AG08396 (cell line): Measurements from ENCODE around the gene TRIM7.

Experiments used
- DNase-seq: peaks from one replicate; pipeline ENCODE4 v3.0.0; 2012; ENCODE audit warnings: low spot score, mixed read lengths

TRIM7 gene

GRCh38 chr5:181171782-181172181 lies 33.2 kb downstream of the TRIM7 start:
- DNase-seq, result no peak

GRCh38 chr5:181170996-181171395 lies 34.0 kb downstream of the TRIM7 start:
- DNase-seq, result no peak

- no peak for DNase-seq
Observed at GRCh38 chr5:181170237-181170825, 34.7 kb downstream of the TRIM7 start.

DNA sequence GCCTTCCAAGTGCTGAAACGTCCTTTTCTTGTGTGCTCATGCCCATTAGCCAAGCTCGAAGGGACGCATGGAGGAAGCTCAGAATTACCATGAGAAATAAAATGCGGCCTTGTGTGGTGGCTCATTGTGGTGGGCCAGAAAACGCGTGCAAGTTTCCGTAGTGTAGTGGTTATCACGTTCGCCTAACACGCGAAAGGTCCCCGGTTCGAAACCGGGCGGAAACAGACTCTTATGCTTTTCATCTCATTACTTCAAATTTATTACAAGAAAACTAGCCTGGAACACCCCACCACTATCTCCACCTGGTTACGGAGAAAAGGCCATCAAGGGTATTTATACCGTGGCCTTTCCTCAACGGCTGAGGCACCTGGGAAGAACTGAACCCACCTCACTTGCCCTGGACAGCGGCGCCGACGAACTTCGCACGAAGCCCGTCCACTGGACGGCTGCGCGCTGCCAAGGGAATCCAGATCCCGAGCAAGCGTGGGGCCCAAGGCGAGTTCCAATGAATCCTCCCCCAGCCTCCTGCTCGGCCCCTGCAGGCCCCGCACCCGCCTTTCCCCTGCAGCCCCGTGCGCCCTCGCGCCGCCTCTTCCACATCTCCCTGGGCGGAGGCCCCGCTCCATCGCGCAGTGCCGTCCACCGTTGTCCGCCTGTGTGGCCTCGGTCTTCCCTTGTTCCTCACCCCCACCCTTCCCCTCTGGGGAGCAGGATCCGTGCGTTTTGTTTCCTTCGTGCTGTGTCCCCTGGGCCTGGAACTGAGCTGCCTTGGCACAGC lies 35.3 kb downstream of the TRIM7 start:
- DNase-seq, result peak; percentile 47

- no peak for DNase-seq
Observed at GRCh38 chr5:181168595-181169118, 36.3 kb downstream of the TRIM7 start.

GRCh38 chr5:181167814-181168488 lies 37.0 kb downstream of the TRIM7 start:
- DNase-seq, result no peak

DNA sequence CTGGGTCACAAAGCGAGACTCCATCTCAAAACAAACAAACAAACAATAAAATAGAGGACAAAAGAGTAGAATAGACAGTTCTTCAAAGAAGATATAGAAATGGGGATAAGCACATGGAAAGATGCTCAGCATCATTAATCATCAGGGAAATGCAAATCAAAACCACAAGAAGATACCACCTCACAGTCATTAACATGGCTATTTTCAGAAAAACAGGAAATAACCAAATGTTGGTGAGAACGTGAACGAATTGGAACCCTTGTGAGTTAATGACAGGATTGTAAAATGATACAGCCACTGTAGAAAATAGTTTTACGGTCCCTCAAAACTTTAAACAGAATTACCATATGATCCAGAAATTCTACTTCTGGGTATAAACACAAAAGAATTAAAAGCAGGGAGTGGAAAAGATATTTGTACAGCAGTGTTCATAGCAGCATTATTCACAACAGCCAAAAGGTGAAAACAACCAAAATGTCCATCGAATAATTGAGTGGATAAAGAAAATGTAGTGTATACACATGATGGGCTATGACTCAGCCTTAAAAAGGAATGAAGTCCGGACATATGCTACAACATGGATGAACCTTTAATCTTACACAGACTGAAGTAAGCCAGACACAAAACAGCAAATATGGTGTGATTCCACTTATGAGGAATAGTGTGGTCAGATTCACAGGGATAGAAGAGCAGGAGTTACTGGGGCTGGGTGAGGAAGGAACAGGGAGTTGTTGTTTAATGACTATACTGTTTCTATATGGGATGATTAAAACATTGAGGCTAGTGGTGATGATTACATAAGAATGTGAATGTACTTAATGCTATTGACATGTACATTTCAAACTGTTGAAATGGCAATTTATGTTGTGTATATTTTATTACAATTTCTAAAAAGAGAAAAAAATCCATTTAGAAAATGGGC lies 37.9 kb downstream of the TRIM7 start:
- no peak for DNase-seq

- DNase-seq, result no peak
Observed at GRCh38 chr5:181164076-181164952, 40.7 kb downstream of the TRIM7 start.

DNA sequence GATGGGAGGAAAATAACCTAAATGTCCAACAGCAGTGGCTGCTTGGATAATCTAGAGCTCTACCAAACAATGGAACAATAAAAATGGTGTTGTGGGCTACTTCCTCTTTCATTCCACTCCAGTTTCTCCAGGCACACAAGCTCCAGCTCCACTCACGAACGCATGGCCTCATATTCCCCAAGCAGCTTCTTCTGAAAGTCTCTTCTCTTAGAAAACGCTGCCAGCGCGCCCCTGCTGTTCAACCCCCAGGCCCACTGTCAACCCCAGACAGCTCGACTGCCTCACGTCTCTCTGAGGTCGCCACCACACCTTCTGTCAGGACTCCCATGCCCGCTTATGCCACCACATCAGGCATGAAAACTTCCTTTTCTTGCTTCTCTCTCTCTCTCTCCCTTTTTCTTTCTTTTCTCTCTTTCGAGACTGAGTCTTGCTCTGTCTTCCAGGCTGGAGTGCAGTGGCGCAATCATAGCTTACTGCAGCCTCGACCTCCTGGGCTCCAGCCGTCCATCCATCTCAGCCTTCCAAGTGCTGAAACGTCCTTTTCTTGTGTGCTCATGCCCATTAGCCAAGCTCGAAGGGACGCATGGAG lies 41.4 kb downstream of the TRIM7 start:
- DNase-seq, result no peak

DNA sequence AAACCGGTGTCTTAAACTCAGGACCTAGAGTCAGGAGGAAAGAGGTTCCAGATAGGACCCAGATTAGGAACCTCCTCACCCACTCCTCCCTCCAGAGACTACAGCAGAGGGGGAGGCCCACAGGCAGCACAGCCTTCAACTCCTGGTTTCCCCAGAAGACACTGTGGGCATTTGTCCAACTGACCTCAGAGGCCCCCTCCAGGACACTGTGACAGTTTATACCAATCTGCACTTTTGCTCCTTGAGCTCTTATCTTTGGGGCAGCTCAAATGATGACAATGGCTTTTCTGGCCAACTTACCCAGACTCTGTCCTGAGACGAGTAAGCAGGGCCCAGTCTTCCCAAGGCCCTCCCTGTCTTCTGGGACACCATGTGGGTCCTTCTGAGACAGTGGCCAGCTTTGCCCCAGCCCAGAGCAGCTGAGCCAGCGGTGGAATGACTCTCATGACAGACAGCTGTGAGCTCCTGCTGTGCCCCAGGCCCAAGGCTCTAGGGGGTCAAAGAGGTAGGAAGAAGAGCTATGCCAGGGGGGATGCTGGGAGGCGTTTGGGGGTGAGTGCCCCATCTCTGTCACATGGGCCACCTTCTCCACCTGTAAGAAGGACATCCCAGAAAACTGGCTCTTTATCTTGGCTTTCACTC lies 43.3 kb downstream of the TRIM7 start:
- no peak for DNase-seq

DNA sequence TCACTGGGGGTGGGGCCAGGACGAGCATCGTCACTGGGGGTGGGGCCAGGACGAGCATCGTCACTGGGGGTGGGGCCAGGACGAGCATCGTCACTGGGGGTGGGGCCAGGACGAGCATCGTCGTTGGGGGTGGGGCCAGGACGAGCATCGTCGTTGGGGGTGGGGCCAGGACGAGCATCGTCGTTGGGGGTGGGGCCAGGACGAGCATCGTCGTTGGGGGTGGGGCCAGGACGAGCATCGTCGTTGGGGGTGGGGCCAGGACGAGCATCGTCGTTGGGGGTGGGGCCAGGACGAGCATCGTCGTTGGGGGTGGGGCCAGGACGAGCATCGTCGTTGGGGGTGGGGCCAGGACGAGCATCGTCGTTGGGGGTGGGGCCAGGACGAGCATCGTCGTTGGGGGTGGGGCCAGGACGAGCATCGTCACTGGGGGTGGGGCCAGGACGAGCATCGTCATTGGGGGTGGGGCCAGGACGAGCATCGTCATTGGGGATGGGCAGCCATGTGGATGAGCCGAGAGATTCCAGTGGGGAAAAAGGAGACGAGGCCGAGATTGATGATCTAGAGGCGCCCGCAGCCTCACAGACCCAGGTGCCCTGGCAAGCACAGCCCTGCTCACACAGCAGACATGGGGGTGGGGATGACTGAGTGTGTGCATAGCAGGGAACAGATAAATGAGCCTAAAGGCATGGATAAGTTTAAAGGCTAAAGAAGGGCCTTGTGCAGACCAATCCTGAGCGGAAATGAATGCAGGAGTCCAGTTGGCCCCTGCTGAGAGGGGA lies 44.1 kb downstream of the TRIM7 start:
- peak; percentile 72 for DNase-seq

- peak; percentile 55 for DNase-seq
Observed at GRCh38 chr5:181160152-181160754, 44.7 kb downstream of the TRIM7 start.

- DNase-seq, result peak; percentile 87
Observed at GRCh38 chr5:181159286-181160151, 45.5 kb downstream of the TRIM7 start.

DNA sequence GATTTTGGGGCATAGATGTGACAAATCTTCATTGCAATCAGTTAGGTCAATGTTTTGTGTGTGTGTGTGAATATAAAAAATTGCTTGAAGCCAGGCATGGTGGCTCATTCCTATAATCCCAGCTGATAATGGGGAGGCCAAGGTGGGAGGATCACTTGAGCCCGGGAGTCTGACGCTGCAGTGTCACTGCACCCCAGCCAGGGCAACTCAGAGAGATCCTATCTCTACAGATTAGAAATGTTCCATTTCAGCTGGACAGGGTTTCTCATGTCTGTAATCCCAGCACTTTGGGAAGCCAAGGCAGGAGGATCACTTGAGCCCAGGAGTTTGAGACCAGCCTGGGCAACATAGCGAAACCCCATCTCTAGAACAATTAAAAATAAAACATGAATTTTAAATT lies 46.1 kb downstream of the TRIM7 start:
- no peak for DNase-seq

GRCh38 chr5:181156758-181157157 lies 48.2 kb downstream of the TRIM7 start:
- no peak for DNase-seq

GRCh38 chr5:181153814-181154213 lies 51.2 kb downstream of the TRIM7 start:
- no peak for DNase-seq

GRCh38 chr5:181152406-181152805 lies 52.6 kb downstream of the TRIM7 start:
- DNase-seq, result no peak

DNA sequence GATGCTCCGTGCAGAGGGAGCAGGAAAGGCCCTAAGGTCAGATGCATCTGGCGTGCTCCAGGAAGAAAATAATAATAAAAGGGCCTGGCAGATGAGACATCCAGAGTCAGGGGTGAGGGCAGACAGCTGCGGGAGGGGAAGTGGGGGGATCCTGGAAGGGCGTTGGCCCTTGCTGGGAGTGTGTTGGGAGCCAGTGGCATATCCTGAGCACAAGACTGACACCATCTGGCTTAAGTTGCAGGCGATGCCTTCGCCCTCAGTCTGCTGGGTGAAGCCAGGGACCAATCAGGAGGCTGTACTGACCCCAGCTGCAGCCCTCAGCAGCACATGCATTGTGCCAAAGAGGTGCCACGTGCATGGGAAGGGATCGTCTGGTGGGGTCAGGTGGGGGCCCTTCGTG lies 53.9 kb downstream of the TRIM7 start:
- peak; percentile 29 for DNase-seq
